ENCODE results near the gene GRM7. TPM values are rescaled to one million over a fixed set of nuclear protein-coding genes. Genes with fewer than 3 reads are reported as not detected.

Gene GRM7
- total and polyA plus RNA-seq, 10 donors, result 0.02 to 0.20 (median 0.14) TPM; not detected in 7

DNA sequence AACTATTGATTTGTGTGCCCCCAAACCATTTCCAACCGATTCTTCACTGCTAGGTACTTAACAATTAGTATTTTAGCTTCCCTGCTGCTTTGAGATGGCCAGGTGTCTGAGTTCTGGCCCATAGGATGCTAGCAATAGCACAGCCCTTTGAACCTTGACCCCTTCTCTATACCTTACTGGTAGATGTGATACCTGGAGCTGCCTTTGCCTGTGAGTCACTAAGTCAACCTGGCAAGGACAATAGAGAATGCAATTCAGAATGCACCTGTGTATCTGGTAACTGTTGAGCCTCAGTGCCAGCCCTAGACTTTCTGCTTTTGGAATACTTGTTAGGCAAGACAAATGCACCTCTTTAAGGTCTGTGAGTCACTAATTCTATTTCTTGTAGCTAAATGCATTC, 467.4 kb downstream of the GRM7 start:
- no peak for DNase-seq
- no peaks in the 10 kb centered on the region for H3K36me3 ChIP-seq
- 68 to 81% (median 74%) methylated on average over 1 of the region's 1 CpG for WGBS, 5 donors
- peaks cover 0 to 6% (median 2%) of the 10 kb centered on the region in 8 donors for H3K9me3 ChIP-seq
- no peak overlapping the region for H3K27ac ChIP-seq
- H3K4me1 ChIP-seq, result no peaks in the 10 kb centered on the region
- no peaks in the 10 kb centered on the region for H3K27me3 ChIP-seq (replicated peaks in 1 of 7)
- no peak for TF ChIP-seq POLR2AphosphoS5 (IDR thresholded peaks at IDR 0.05)
- no peak for TF ChIP-seq CTCF (IDR thresholded peaks at IDR 0.05 in 8 of 11, conservative IDR thresholded peaks at IDR 0.05 in 3 of 11)
- TF ChIP-seq POLR2A (IDR thresholded peaks at IDR 0.05), result no peak
- no peak overlapping the region for H3K4me3 ChIP-seq
- intact Hi-C loops (cut with DNase I; ENCODE audit: low total_unique reads), result no loop called here

GRCh38 chr3:7332696-7333095, 471.8 kb downstream of the GRM7 start:
- Histone ChIP-seq H3K27me3 (replicated peaks in 1 of 7) (no peaks in the 10 kb centered on the region), H3K4me3 (no peak overlapping the region), H3K27ac (no peak overlapping the region), H3K9me3 (peaks cover 0 to 32% (median 23%) of the 10 kb centered on the region in 8 donors), H3K4me1 (no peaks in the 10 kb centered on the region), H3K36me3 (no peaks in the 10 kb centered on the region)
- DNase-seq, result no peak
- intact Hi-C loops (cut with DNase I; ENCODE audit: low total_unique reads), result no loop called here
- WGBS, 5 donors, result 37 to 68% (median 51%) methylated on average over 2 of the region's 2 CpGs
- no peak for TF ChIP-seq POLR2A (IDR thresholded peaks at IDR 0.05)
- no peak for TF ChIP-seq CTCF (IDR thresholded peaks at IDR 0.05 in 8 of 11, conservative IDR thresholded peaks at IDR 0.05 in 3 of 11)
- TF ChIP-seq POLR2AphosphoS5 (IDR thresholded peaks at IDR 0.05), result no peak

DNA sequence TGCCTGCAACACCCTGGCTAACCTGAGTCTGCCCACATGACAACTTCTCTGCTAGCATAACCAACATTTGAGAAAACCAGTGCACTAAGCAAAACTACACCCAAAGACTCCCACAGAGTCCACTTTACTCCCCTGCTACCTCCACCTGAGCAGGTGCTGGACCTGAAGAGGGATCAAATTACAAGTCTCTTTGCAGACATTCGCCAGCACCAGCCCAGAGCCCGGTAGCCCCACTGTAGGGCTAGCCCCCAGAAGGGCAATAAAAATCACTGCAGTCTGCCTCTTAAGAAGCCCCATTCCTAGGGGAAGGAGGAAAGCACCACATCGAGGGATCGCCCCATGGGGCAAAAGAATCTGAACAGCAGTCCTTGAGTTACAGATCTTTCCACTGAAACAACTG, 472.2 kb downstream of the GRM7 start:
- TF ChIP-seq CTCF (IDR thresholded peaks at IDR 0.05 in 8 of 11, conservative IDR thresholded peaks at IDR 0.05 in 3 of 11) (no peak), POLR2AphosphoS5 (IDR thresholded peaks at IDR 0.05) (no peak), POLR2A (IDR thresholded peaks at IDR 0.05) (no peak)
- H3K9me3 ChIP-seq, result peaks cover 0 to 33% (median 25%) of the 10 kb centered on the region in 8 donors
- DNase-seq, result no peak
- no peaks in the 10 kb centered on the region for H3K36me3 ChIP-seq
- no peaks in the 10 kb centered on the region for H3K4me1 ChIP-seq
- intact Hi-C loops (cut with DNase I; ENCODE audit: low total_unique reads), result no loop called here
- no peak overlapping the region for H3K27ac ChIP-seq
- no peak overlapping the region for H3K4me3 ChIP-seq
- H3K27me3 ChIP-seq (replicated peaks in 1 of 7), result no peaks in the 10 kb centered on the region
- WGBS, 5 donors, result 88 to 98% (median 93%) methylated on average over 4 of the region's 4 CpGs

DNA sequence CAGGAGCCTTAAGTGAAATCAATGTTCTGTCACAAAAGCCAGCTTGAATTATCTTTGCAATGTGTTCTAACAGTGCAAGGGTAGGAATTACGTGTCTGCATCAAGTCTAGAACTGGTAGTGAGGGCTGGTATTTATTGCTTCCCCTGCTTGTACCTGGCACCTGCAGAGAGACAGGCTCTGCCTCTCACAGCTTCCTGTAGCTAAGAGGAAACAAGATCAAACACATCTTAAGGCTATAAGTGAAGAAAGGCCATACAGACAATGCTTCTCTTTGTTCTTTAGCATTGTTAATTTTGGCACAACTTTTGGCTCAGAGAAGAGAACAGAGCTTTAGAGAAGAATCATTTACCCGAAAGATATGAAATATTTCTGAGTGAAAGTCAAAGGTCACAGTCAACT, 479.9 kb downstream of the GRM7 start:
- H3K27ac ChIP-seq, result no peak overlapping the region
- intact Hi-C loops (cut with DNase I; ENCODE audit: low total_unique reads), result no loop called here
- DNase-seq, result no peak

More for the DNA sequence above, 479.9 kb downstream of the GRM7 start:
- 53 to 65% (median 58%) methylated on average over 2 of the region's 2 CpGs for WGBS, 5 donors
- no peaks in the 10 kb centered on the region for H3K27me3 ChIP-seq (replicated peaks in 1 of 7)
- peaks cover 0 to 19% (median 10%) of the 10 kb centered on the region in 8 donors for H3K9me3 ChIP-seq
- no peaks in the 10 kb centered on the region for H3K4me1 ChIP-seq
- TF ChIP-seq POLR2AphosphoS5 (IDR thresholded peaks at IDR 0.05) (no peak), POLR2A (IDR thresholded peaks at IDR 0.05) (no peak), CTCF (IDR thresholded peaks at IDR 0.05 in 8 of 11, conservative IDR thresholded peaks at IDR 0.05 in 3 of 11) (no peak)
- H3K4me3 ChIP-seq, result no peak overlapping the region
- H3K36me3 ChIP-seq, result no peaks in the 10 kb centered on the region
